HG02798 (cell line): ENCODE data around the gene DAB2IP.

Experiments used
- ATAC-seq: cut with Tn5 transposase; IDR thresholded peaks from one replicate; pipeline ENCODE4 v1.9.1; 2021; ENCODE audit warnings: mild to moderate bottlenecking; ENCODE audit not compliant: unreplicated experiment, poor library complexity

The DAB2IP gene

DNA sequence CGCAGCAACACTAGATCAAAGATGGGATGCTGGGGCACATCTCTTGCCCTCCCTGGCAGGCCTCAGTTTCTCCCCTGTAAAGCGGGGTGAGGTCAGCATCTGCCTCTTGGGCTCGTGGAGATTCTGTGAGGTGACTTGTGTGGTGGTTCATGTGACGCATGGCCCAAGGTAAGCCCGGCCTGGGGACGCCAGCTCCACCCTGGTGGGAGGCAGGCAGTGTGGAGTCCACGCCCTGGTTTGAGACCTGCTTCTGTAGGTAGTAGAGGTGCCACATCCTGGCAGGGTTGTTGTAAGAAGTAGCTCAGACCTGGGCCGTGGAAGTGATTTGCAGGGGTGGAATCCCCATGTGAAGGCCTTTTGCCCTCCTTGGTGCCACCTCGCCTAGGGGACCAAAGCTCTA, 101.5 kb downstream of the DAB2IP start:
- ATAC-seq: no peak

- no peak for ATAC-seq
Observed at GRCh38 chr9:121753802-121754654, 102.6 kb downstream of the DAB2IP start.

GRCh38 chr9:121754655-121755436, 103.4 kb downstream of the DAB2IP start:
- ATAC-seq: no peak

DNA sequence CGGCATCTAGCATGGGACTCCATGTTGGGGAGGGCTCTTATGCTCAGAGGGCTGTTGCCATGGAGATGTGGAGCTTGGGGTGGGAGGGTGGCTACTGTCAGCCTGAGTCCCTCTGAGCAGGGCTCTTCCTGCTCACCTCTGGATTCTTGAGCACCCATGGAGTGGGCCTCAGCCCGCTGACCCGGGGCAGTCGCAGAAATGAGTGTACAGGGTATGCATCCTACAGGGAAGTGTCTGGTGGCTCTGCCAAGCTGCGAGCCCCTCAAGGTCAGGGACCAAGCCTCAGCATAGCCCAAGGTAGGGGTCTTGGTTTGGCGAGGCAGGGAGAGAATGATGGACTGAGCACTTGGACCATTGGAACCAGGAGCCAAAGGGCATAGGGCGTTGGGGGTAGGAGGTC, 104.1 kb downstream of the DAB2IP start:
- ATAC-seq: no peak

DNA sequence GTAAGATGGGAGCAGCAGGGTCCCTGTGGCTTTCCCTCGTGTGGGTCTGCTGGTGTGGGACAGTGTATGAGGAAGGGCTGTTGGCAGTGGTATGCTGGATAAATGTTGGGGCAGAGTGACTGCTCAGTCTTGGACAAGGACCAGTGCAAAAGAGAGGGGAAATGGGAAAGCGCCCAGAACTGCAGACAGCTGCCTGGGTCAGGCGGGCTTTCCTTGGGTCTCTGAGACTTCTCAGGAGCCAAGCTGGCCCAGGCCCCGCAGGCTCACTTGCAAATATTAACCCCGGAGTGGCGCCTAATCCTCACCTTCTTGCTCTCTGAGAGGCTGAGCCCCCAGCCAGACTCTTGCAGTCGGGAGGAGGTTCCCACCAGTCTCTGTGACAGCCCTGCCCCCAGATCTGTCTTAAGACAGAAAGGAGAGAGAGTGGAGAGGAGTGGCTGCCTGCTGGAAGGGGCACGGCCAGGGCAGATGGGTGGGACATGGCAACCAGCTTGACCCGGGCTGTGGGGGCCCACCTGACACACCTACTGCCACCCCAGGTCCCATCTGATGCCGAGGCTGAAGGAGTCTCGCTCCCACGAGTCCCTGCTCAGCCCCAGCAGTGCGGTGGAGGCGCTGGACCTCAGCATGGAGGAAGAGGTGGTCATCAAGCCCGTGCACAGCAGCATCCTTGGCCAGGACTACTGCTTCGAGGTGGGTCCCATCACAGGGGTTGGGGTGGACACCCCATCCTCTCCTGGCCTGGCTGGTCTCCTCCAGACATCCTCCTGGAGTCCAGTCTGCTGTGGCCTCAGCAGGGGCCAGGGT, 105.2 kb downstream of the DAB2IP start:
- no peak for ATAC-seq

DNA sequence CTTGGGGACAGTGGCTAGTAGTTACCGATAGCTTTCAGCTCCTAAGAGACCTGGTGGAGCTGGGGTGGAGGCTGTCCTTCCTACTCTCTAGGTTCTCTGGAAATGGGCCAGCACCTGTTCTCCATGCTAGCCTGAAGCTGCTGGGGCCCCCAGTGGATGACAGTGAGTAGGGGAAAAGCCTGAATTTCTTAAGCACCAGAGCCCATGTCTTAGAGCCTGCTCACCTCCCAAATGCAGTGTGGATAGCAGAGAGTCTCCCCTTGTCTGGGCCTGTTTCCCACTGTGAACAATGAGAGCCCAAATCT, 105.8 kb downstream of the DAB2IP start:
- ATAC-seq: no peak

DNA sequence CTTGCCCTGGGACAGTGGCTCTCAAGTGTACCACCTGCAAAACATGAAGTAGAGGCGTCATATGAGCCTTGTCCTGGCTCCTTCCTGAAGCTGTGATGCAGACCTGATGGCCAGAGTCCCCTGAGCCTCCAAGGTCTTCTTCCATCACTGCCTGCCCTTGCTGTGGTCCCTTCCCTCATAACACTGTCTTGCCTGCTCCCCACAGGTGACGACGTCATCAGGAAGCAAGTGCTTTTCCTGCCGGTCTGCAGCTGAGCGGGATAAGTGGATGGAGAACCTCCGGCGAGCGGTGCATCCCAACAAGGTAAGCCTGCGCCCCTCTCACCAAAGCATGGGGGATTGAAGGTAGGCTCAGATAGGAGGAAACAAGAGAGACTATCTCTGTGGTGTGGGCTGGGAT, 107.3 kb downstream of the DAB2IP start:
- ATAC-seq: no peak

GRCh38 chr9:121759996-121760395, 108.6 kb downstream of the DAB2IP start:
- ATAC-seq: no peak

- no peak for ATAC-seq
Observed at GRCh38 chr9:121760571-121760970, 109.1 kb downstream of the DAB2IP start.

- no peak for ATAC-seq
Observed at GRCh38 chr9:121763131-121763530, 111.7 kb downstream of the DAB2IP start.

DNA sequence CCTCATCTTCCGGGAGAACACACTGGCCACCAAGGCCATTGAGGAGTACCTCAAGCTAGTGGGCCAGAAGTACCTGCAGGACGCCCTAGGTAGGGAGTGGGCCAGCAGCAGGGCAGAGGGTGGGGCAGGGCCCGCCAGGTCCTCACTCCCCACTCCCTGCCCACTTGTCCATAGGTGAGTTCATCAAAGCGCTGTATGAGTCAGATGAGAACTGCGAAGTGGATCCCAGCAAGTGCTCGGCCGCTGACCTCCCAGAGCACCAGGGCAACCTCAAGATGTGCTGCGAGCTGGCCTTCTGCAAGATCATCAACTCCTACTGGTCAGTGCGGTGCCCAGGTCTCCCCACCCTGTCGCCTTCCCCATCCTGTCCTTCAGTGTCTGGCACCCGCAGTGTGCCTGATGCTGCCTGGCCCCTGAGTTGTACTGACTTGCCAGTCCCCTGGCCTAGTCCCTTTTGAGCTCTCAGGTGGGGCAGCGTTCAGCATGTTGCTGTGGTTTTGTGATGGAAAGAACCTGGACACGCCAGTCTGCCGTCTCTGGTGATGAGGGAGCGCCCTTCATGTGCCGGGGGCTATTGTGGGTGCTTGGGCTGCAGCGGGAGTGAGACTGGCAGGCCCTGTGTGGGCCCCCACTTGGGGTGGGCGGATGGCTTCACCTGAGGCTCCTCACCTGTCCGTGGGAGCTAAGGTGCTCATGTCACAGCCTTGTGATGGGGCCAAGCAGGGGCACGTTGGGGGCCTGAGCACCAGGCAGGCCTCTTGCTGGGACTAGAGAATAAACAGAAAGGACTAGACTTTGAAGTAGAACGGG, 112.3 kb downstream of the DAB2IP start:
- ATAC-seq: no peak

- ATAC-seq: no peak
Observed at GRCh38 chr9:121764371-121764730, 112.9 kb downstream of the DAB2IP start.

DNA sequence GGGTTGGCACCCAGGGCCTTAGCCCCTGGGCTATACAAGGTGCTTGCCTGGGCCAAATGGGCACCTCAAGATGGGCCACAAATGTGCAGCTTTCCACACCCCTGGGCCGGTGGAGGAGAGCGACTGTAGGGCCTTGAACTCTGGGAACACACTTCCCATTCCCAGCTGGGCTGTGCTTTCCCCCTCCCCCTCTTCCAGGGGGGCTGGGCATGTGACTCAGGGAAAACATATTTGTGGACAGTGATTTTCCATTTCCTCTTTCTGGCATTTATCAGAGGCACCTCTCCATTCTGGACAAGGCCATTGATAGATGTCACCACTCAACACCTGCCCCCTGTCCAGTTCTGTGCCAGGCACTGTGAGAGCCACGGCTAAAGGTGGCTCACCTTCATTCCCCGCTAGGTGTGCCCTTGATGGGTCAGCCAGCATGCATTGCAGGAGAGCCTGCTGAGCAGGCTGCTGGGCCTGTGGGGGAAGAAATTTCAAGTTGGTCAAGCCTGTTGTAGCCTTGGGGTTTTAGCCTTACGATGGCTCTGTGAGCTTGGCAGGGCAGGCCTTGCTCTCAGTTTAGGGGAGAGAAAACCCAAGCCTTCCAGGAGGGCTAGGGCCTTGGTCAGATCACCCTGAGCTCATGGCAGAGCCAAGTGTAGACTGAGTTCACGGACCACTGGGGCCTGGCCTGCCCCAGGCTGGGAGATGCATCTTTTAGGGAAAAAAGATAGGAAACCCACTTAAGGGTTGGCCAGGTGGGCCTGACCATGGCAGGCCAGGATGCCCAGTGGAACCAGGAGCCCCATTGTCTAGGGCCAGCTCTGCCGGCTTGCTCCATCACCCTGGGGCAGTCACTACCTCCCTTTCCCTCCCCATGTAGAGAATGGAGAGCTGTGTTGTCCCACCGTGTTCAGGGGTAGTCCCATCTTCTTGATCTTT, 113.9 kb downstream of the DAB2IP start:
- ATAC-seq: no peak

GRCh38 chr9:121766081-121766683, 114.7 kb downstream of the DAB2IP start:
- no peak for ATAC-seq

GRCh38 chr9:121767171-121767769, 115.8 kb downstream of the DAB2IP start:
- no peak for ATAC-seq

DNA sequence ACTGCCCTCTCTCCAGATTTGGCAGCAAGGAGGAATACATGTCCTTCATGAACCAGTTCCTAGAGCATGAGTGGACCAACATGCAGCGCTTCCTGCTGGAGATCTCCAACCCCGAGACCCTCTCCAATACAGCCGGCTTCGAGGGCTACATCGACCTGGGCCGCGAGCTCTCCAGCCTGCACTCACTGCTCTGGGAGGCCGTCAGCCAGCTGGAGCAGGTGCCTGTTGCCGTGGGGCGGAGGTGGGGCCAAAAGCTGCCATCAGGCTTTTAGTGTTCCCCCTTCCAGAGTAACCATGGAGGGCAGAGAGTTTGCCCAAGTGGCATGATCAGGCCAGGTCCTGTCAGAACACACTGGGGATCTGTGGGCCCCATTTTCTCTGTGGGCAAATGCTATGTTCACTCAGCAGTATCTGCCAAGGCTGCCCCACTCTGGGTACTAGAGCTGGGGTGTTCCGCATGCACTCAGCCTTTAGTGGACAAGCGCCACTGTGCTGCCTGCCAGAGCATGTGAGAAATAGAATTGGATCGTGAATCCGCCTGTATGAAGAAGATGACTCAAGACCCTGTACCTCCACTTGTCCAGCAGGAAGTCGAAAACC, 117.1 kb downstream of the DAB2IP start:
- ATAC-seq: no peak

DNA sequence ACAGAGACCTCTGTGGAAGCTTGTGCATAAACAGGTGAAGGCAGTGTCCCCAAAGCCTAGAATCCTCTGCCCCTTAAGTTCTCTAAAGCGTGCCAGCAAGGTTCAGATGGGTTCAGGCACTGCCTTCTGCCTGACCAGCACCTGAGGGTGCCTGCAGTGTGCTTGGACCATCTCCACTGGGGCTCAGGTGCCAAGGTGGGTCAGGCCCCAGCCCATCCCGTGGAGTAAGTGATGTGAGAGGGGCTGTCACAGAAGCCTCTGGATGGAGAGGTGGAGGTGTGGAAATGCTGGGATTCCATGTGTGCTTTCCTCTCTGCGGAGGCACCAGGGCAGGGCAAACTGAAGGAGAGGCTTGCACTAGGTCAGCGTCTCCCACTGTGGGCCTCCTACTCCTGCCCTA, 118.5 kb downstream of the DAB2IP start:
- no peak for ATAC-seq
